Islet of Langerhans (tissue), 1 donor: ENCODE measurements around the gene ZNHIT2.
A peak's percentile ranks its signal among the peaks of the same experiment; 100 is the strongest.
"Not testable (repeated sequence)": the region's sequence is repeated elsewhere in the genome, so short reads cannot be mapped to it uniquely, and the experiment has no call there.

Experiments used
- FAIRE-seq: peaks from one replicate; lab custom pipeline; 2011; peaks lifted over from hg19 to GRCh38; lab: Jason Lieb, UNC

ZNHIT2 gene

GRCh38 chr11:65117206-65118096 lies at the start of gene ZNHIT2:
ZNHIT2 (minus strand) TSS chr11:65117701; CDS start chr11:65117653, 48 bp downstream.
- FAIRE-seq: peak; percentile 91

GRCh38 chr11:65166893-65167292 lies 49.4 kb upstream of the ZNHIT2 start:
- no peak for FAIRE-seq

- no peak for FAIRE-seq
Observed at GRCh38 chr11:65165410-65166317, 48.2 kb upstream of the ZNHIT2 start.

- FAIRE-seq: no peak
Observed at GRCh38 chr11:65163684-65164083, 46.2 kb upstream of the ZNHIT2 start.

- FAIRE-seq: no peak
Observed at GRCh38 chr11:65160643-65161042, 43.1 kb upstream of the ZNHIT2 start.

DNA sequence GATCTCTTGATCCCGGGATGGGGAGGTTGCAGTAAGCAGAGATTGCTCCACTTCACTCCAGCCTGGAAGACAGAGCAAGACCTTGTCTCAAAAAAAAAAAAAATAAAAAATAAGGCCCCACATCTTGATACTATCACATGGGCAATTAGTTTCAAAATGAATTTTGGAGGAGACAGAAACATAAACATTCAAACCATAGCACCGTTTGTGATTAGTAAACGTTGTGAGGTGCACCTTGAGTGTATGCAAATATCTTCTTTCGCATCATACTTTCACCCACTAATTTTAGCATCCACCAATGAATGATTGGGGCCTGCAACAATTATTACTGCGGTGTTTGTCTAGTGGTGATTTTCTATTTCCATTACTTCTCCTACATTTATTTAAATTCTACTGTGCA lies 41.5 kb upstream of the ZNHIT2 start:
- no peak for FAIRE-seq

GRCh38 chr11:65157336-65157735 lies 39.8 kb upstream of the ZNHIT2 start:
- no peak for FAIRE-seq

DNA sequence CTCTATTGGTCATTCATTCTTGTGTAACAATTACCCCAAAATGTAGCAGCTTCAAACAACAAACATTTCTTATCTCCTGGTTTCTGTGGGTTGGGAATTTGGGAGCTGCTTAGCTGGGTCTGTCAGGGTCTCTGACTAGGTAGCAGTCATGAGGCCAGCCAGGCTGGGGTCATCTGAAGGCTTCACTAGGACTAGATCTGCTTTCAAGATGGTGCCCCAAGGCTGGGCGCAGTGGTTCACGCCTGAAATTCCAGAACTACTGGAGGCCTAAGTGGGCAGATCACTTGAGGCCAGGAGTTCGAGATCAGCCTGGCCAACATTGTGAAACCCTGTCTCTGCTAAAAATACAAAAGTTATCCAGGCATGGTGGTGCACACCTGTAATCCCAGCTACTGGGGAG lies 39.4 kb upstream of the ZNHIT2 start:
- FAIRE-seq: no peak

- FAIRE-seq: no peak
Observed at GRCh38 chr11:65156256-65156655, 38.8 kb upstream of the ZNHIT2 start.

- FAIRE-seq: no peak
Observed at GRCh38 chr11:65152122-65152521, 34.6 kb upstream of the ZNHIT2 start.

GRCh38 chr11:65151331-65151899 lies 33.9 kb upstream of the ZNHIT2 start:
- FAIRE-seq: no peak

- FAIRE-seq: no peak
Observed at GRCh38 chr11:65150509-65151299, 33.2 kb upstream of the ZNHIT2 start.

DNA sequence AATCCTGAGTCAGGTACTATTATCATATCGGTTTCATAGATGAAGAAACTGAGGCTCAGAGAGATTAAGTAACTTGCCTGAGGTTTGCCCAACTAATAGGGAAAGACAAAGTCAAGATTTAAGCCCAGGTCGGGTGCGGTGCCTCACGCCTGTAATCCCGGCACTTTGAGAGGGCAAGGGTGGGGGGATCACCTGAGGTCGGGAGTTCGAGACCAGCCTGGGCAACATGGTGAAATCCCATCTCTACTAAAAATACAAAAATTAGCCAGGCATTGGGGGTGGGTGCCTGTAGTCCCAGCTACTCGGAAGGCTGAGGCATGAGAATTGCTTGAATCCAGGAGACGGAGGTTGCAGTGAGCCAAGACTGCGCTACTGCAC lies 32.6 kb upstream of the ZNHIT2 start:
- FAIRE-seq: not testable (repeated sequence)

- FAIRE-seq: no peak
Observed at GRCh38 chr11:65148657-65149056, 31.2 kb upstream of the ZNHIT2 start.

- FAIRE-seq: no peak
Observed at GRCh38 chr11:65147352-65148075, 30.0 kb upstream of the ZNHIT2 start.

- FAIRE-seq: no peak
Observed at GRCh38 chr11:65141896-65142494, 24.5 kb upstream of the ZNHIT2 start.

DNA sequence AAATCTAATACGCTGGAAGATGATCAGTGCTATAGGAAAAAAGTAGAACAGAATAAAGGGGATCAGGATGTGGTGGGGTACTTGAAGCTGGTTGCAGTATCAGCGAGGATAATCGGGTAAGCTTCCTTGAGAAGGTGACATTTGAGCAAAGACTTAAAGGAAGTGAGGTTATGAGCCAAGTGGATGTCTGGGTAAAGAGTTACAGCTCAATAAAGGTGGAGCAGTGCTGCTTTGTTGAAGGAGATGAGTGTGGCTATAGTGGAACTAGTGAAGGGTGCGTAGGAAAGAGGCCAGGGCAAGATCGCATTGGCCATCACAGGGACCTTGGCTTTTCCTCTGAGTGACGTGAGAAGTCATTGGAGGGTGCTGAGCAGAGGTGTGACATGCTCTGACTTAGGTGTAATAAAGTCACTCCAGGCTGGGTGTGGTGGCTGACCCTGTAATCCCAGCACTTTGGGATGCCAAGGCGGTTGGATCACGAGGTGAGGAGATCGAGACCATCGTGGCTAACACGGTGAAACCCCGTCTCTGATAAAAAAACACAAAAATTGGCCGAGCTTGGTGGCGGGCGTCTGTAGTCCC lies 19.1 kb upstream of the ZNHIT2 start:
- no peak for FAIRE-seq

DNA sequence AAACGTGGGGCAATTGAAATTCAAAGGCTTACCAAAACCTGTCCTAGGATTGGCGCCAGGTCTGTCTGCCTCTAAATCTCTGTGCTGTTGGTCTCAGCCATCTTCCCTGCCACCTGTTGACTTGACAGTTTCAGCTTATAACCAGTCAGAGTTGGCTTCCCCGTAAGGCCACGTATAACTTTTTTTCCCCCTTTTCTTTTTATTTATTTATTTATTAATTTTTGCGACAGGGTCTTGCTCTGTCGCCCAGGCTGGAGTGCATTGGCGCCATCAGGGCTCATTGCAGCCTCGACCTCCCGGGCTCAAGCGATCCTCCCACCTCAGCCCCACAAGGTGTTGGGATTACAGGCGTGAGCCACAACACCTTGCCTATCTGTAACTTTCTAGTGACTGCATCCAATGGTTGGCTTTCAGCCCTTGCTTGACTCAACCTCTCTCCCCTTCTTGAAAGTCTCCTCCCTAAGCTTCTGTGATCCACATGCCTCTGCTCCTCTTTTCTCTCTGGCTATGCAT lies 18.2 kb upstream of the ZNHIT2 start:
- no peak for FAIRE-seq

DNA sequence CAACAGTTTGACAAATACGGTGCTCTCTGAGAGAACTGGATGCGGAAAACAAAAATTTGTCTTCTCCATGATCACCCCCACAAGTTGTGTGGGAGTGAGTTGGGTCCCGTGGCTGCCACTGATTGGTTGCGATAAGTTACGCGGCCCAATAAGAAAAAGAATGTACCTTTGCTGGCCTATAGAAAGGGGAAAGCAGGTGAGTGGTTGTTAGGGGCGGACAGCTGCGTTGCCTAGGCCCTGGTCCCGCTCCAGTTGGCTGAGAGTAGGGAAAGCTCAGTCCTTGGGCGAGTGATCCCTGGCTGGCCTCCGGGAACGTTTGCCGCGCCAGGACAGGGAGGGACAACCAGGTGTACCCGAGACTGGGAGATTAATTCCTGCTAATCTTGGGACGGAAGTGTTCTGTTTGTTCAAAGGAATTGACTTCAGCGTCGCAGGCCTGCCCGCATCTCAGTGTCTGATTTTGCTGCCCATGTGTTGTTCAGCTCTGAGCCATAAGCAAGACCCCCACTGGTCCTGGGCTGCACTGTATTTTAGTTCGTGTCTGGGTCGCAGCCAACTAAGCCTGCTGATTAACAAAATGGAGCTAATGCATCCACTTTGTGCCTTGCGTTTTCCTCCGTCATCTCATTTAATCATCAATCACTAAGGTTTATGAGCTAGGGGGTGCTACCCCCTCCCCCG lies 17.6 kb upstream of the ZNHIT2 start:
- FAIRE-seq: peak; percentile 84
